Measurements from ENCODE around the gene HDAC4.

HDAC4 gene

GRCh38 chr2:239142296-239142695, 258.5 kb downstream of the HDAC4 start:
- H3K9me3 ChIP-seq (ENCODE audit: control insufficient read depth, insufficient read depth, low read depth, low read length) = no peaks in the 10 kb centered on the region
- H3K4me1 ChIP-seq (ENCODE audit: control insufficient read depth, insufficient read depth, low read length) = no peaks in the 10 kb centered on the region
- H3K4me3 ChIP-seq (ENCODE audit: low read depth, low read length) = no peak overlapping the region
- TF ChIP-seq ELK4 (IDR thresholded peaks at IDR 0.05; ENCODE audit: borderline replicate concordance, low read depth, low read length) (no peak), ZNF280D (tag by site-specific recombination; IDR thresholded peaks at IDR 0.05) (no peak), ZNF423 (tag by site-specific recombination; IDR thresholded peaks at IDR 0.05) (no peak), ZNF175 (tag by site-specific recombination; IDR thresholded peaks at IDR 0.05) (no peak), ZNF747 (tag by site-specific recombination; IDR thresholded peaks at IDR 0.05) (no peak), ZNF621 (tag by site-specific recombination; IDR thresholded peaks at IDR 0.05) (no peak), ZNF639 (tag by site-specific recombination; IDR thresholded peaks at IDR 0.05) (no peak), GLI2 (tag by site-specific recombination; IDR thresholded peaks at IDR 0.05; ENCODE audit: borderline replicate concordance, low read depth) (no peak), ZBTB20 (tag by site-specific recombination; IDR thresholded peaks at IDR 0.05) (no peak)
- H3K36me3 ChIP-seq (ENCODE audit: control insufficient read depth in 2 of 2, insufficient read depth in 1 of 2, low read length in 2 of 2) = peaks cover 0 to 27% of the 10 kb centered on the region in 2 experiments; a peak in 1 of 3 replicates
- no peak overlapping the region for H3K27ac ChIP-seq (ENCODE audit: extremely low read depth, low read depth, low read length)
- ChIA-PET POLR2A (no interaction called here), CTCF (interaction anchor here (0.6 to 0.7 kb wide), 4 partner anchors 13 to 1314 kb away, joined by 3 to 5 read pairs (median 4); no protein-coding TSS in a partner anchor)

GRCh38 chr2:239141021-239141760, 259.6 kb downstream of the HDAC4 start:
- Histone ChIP-seq H3K9me3 (ENCODE audit: control insufficient read depth, insufficient read depth, low read depth, low read length) (no peaks in the 10 kb centered on the region), H3K4me3 (ENCODE audit: low read depth, low read length) (no peak overlapping the region), H3K4me1 (ENCODE audit: control insufficient read depth, insufficient read depth, low read length) (no peaks in the 10 kb centered on the region), H3K27ac (ENCODE audit: extremely low read depth, low read depth, low read length) (no peak overlapping the region), H3K36me3 (ENCODE audit: control insufficient read depth in 2 of 2, insufficient read depth in 1 of 2, low read length in 2 of 2) (peaks cover 0 to 31% of the 10 kb centered on the region in 2 experiments; a peak in 1 of 3 replicates)
- ChIA-PET POLR2A (no interaction called here), CTCF (no interaction called here)
- no peak for TF ChIP-seq ZNF423 (tag by site-specific recombination; IDR thresholded peaks at IDR 0.05)
- TF ChIP-seq EGR2 (tag by site-specific recombination; IDR thresholded peaks at IDR 0.05; ENCODE audit: low read depth) = 0 out of 2 replicates have a peak, but pooled peaks have one; percentile 0
- TF ChIP-seq ZNF555 (tag by site-specific recombination; conservative IDR thresholded peaks at IDR 0.05) = no peak

- no peaks in the 10 kb centered on the region for H3K9me3 ChIP-seq (ENCODE audit: control insufficient read depth, insufficient read depth, low read depth, low read length)
- H3K4me3 ChIP-seq (ENCODE audit: low read depth, low read length) = no peak overlapping the region
- CTCF ChIA-PET = no interaction called here
- no peak overlapping the region for H3K27ac ChIP-seq (ENCODE audit: extremely low read depth, low read depth, low read length)
- TF ChIP-seq ZNF416 (tag by site-specific recombination; IDR thresholded peaks at IDR 0.05) (no peak), ZNF513 (tag by site-specific recombination; IDR thresholded peaks at IDR 0.05) (no peak), ZBTB21 (tag by site-specific recombination; IDR thresholded peaks at IDR 0.05) (no peak), SALL2 (tag by site-specific recombination; IDR thresholded peaks at IDR 0.05; ENCODE audit: borderline replicate concordance) (no peak), ZNF580 (tag by site-specific recombination; IDR thresholded peaks at IDR 0.05) (no peak), WT1 (tag by site-specific recombination; IDR thresholded peaks at IDR 0.05) (no peak), ZNF501 (tag by site-specific recombination; IDR thresholded peaks at IDR 0.05) (no peak), SCRT2 (tag by site-specific recombination; IDR thresholded peaks at IDR 0.05) (no peak), EGR2 (tag by site-specific recombination; IDR thresholded peaks at IDR 0.05; ENCODE audit: low read depth) (0 out of 2 replicates have a peak, but pooled peaks have one; percentile 4)
- peaks cover 0 to 35% of the 10 kb centered on the region in 2 experiments; a peak in 1 of 3 replicates for H3K36me3 ChIP-seq (ENCODE audit: control insufficient read depth in 2 of 2, insufficient read depth in 1 of 2, low read length in 2 of 2)
- H3K4me1 ChIP-seq (ENCODE audit: control insufficient read depth, insufficient read depth, low read length) = no peaks in the 10 kb centered on the region
- POLR2A ChIA-PET = no interaction called here
Observed at GRCh38 chr2:239140346-239141020, 260.3 kb downstream of the HDAC4 start.
